H9 (cell line): ENCODE results near the gene SPOCK3. TPM values are rescaled to one million over a fixed set of nuclear protein-coding genes. Genes with fewer than 3 reads are reported as not detected.

Source experiments
- DNase-seq: peaks from one replicate; pipeline ENCODE4 v3.0.0-alpha.2; 2017
- H2AFZ ChIP-seq: one replicate; pipeline ENCODE4 v1.6.1; 2013; ENCODE audit warnings: mild to moderate bottlenecking, low read length, control low read depth, moderate library complexity
- H2AK5ac ChIP-seq: 2 replicates; pipeline ENCODE4 v1.6.1; 2013; ENCODE audit warnings: low read length, control low read depth, mixed read lengths; ENCODE audit not compliant: insufficient read length
- H2BK120ac ChIP-seq: one replicate; pipeline ENCODE4 v1.6.1; 2013; ENCODE audit warnings: low read depth, mild to moderate bottlenecking, low read length, control low read depth, inconsistent platforms; ENCODE audit not compliant: poor library complexity, severe bottlenecking
- H2BK12ac ChIP-seq: 2 replicates; pipeline ENCODE4 v1.6.1; 2013; ENCODE audit warnings: low read length, control low read depth, mixed read lengths, low read depth; ENCODE audit not compliant: insufficient read length
- H2BK15ac ChIP-seq: 2 replicates; pipeline ENCODE4 v1.6.1; 2013; ENCODE audit warnings: low read depth, low read length, control low read depth
- H2BK20ac ChIP-seq: one replicate; pipeline ENCODE4 v1.6.1; 2013; ENCODE audit warnings: low read depth, mild to moderate bottlenecking, low read length, control low read depth, inconsistent platforms; ENCODE audit not compliant: poor library complexity, severe bottlenecking
- H2BK5ac ChIP-seq: 2 replicates; pipeline ENCODE4 v1.6.1; 2013; ENCODE audit warnings: low read length, control low read depth, mixed read lengths; ENCODE audit not compliant: insufficient read length
- H3K14ac ChIP-seq: 2 replicates; pipeline ENCODE4 v1.6.1; 2013; ENCODE audit warnings: low read length, control low read depth; ENCODE audit not compliant: insufficient read depth
- H3K18ac ChIP-seq: 2 replicates; pipeline ENCODE4 v1.6.1; 2013; ENCODE audit warnings: low read depth, mild to moderate bottlenecking, mixed read lengths, low read length, control low read depth; ENCODE audit not compliant: insufficient read length
- H3K23ac ChIP-seq: 2 replicates; pipeline ENCODE4 v1.6.1; 2013; ENCODE audit warnings: low read length, control low read depth, mixed read lengths, low read depth; ENCODE audit not compliant: insufficient read length
- H3K23me2 ChIP-seq: 2 replicates; pipeline ENCODE4 v1.6.1; 2013; ENCODE audit warnings: low read depth, mild to moderate bottlenecking, mixed read lengths, low read length, control low read depth; ENCODE audit not compliant: insufficient read length, poor library complexity, severe bottlenecking
- H3K27ac ChIP-seq: 2 replicates; pipeline ENCODE4 v1.5.1; 2013; ENCODE audit warnings: low read length, control low read depth, mixed read lengths, low read depth; ENCODE audit not compliant: insufficient read length
- H3K27me3 ChIP-seq: 2 replicates; pipeline ENCODE4 v1.6.1; 2013; ENCODE audit warnings: low read length, control low read depth, inconsistent platforms; ENCODE audit not compliant: insufficient read depth
- H3K4ac ChIP-seq: 2 replicates; pipeline ENCODE4 v1.6.1; 2013; ENCODE audit warnings: low read depth, mild to moderate bottlenecking, control low read depth, inconsistent platforms, low read length, moderate library complexity
- H3K4me1 ChIP-seq: 2 replicates; pipeline ENCODE4 v1.6.1; 2013; ENCODE audit warnings: low read length, control low read depth, inconsistent platforms; ENCODE audit not compliant: insufficient read depth
- H3K4me2 ChIP-seq: 2 replicates; pipeline ENCODE4 v1.6.1; 2013; ENCODE audit warnings: low read length, control low read depth, mixed read lengths; ENCODE audit not compliant: insufficient read length, insufficient read depth
- H3K56ac ChIP-seq: 2 replicates; pipeline ENCODE4 v1.6.1; 2013; ENCODE audit warnings: low read depth, mild to moderate bottlenecking, mixed read lengths, low read length, control low read depth; ENCODE audit not compliant: insufficient read length
- H3K79me1 ChIP-seq: 2 replicates; pipeline ENCODE4 v1.6.1; 2013; ENCODE audit warnings: low read depth, mild to moderate bottlenecking, moderate library complexity, low read length, control low read depth, inconsistent platforms; ENCODE audit not compliant: insufficient read depth, poor library complexity, severe bottlenecking
- H3K79me2 ChIP-seq: 2 replicates; pipeline ENCODE4 v1.6.1; 2013; ENCODE audit warnings: low read length, control low read depth, inconsistent platforms; ENCODE audit not compliant: insufficient read depth
- H3K9ac ChIP-seq: 2 replicates; pipeline ENCODE4 v1.6.1; 2013; ENCODE audit warnings: low read length, control low read depth, mixed read lengths; ENCODE audit not compliant: insufficient read length; ENCODE audit errors: extremely low read depth
- H3K9me3 ChIP-seq: one replicate; pipeline ENCODE4 v1.6.1; 2013; ENCODE audit warnings: low read depth, low read length, inconsistent platforms; ENCODE audit not compliant: control insufficient read depth
- H3T11ph ChIP-seq: one replicate; pipeline ENCODE4 v1.6.1; 2013; ENCODE audit warnings: mild to moderate bottlenecking, low read length, control low read depth, inconsistent platforms
- H4K20me1 ChIP-seq: one replicate; pipeline ENCODE4 v1.6.1; 2013; ENCODE audit not compliant: control insufficient read depth, insufficient read length, insufficient read depth
- H4K5ac ChIP-seq: 2 replicates; pipeline ENCODE4 v1.6.1; 2013; ENCODE audit warnings: low read depth, mild to moderate bottlenecking, mixed read lengths, low read length, control low read depth; ENCODE audit not compliant: insufficient read length
- H4K8ac ChIP-seq: replicated peaks from 2 replicates; pipeline ENCODE4 v1.6.1; 2013; ENCODE audit warnings: low read length, control low read depth, mixed read lengths, low read depth; ENCODE audit not compliant: insufficient read length
- H4K91ac ChIP-seq: 2 replicates; pipeline ENCODE4 v1.6.1; 2013; ENCODE audit warnings: low read depth, mild to moderate bottlenecking, moderate library complexity, mixed read lengths, low read length, control low read depth; ENCODE audit not compliant: insufficient read length
- H3K27ac Mint-ChIP-seq, 3 experiments: 2 replicates in 2 of 3; 3 replicates in 1 of 3; pipeline ENCODE4 v1.8.0; 2020 to 2021; ENCODE audit warnings: mixed read lengths in 3 of 3, mild to moderate bottlenecking in 1 of 3, moderate library complexity in 1 of 3
- H3K27me3 Mint-ChIP-seq: 2 replicates; pipeline ENCODE4 v1.8.0; 2021; ENCODE audit warnings: low read depth, mild to moderate bottlenecking, moderate library complexity, mixed read lengths
- H3K36me3 Mint-ChIP-seq, 3 experiments: 2 replicates in 2 of 3; 3 replicates in 1 of 3; pipeline ENCODE4 v1.8.0; 2020 to 2021; ENCODE audit warnings: low read depth in 3 of 3, mixed read lengths in 3 of 3; ENCODE audit not compliant: insufficient read depth in 1 of 3
- H3K4me1 Mint-ChIP-seq, 2 experiments: 2 replicates each; pipeline ENCODE4 v1.8.0; 2020; ENCODE audit warnings: mixed read lengths in 2 of 2
- H3K4me3 Mint-ChIP-seq, 2 experiments: 2 replicates in 1 of 2; 3 replicates in 1 of 2; pipeline ENCODE4 v1.8.0; 2020 to 2021; ENCODE audit warnings: mild to moderate bottlenecking in 2 of 2, mixed read lengths in 2 of 2, moderate library complexity in 1 of 2
- H3K9me3 Mint-ChIP-seq, 2 experiments: 2 replicates in 1 of 2; 3 replicates in 1 of 2; pipeline ENCODE4 v1.8.0; 2020; ENCODE audit warnings: mild to moderate bottlenecking in 2 of 2, mixed read lengths in 2 of 2, moderate library complexity in 1 of 2
- CTCF ChIP-seq: fragments of 200-600 bp; sonication (generic); conservative IDR thresholded peaks from 3 replicates; pipeline ENCODE4 v1.8.0; 2021; ENCODE audit warnings: antibody characterized with exemption, mild to moderate bottlenecking
- whole genome bisulfite sequencing: extraction: QIAGEN DNeasy Blood & Tissue Kit; methylation state at CpG from one replicate; pipeline ENCODE4 v1.1.7; 2013; ENCODE audit warnings: missing lambda C conversion rate, low lambda C conversion rate, mixed read lengths; ENCODE audit not compliant: insufficient read length; ENCODE audit errors: extremely low coverage; 5-methylcytosine and 5-hydroxymethylcytosine counted together
- total RNA-seq: library from RNA; stranded (reverse); gene quantifications from 2 replicates; pipeline ENCODE4 v1.2.1, GENCODE V29; 2021

The SPOCK3 gene
- total RNA-seq, 1 experiment from 2014 or later = 0.28 TPM

GRCh38 chr4:167248271-167248670 is 14.0 kb upstream of the SPOCK3 start:
- no peaks in the 10 kb centered on the region for H3K9me3 Mint-ChIP-seq
- H3K27ac ChIP-seq = no peak overlapping the region
- H3K79me2 ChIP-seq = no peaks in the 10 kb centered on the region
- no peaks in the 10 kb centered on the region for H3K27me3 Mint-ChIP-seq
- no peak overlapping the region for H3K4ac ChIP-seq
- no peak overlapping the region for H2BK20ac ChIP-seq
- H3T11ph ChIP-seq = no peak overlapping the region
- no peaks in the 10 kb centered on the region for H3K27me3 ChIP-seq
- no peak overlapping the region for H3K14ac ChIP-seq
- no peak overlapping the region for H3K23ac ChIP-seq
- H3K4me2 ChIP-seq = no peak overlapping the region
- H2BK15ac ChIP-seq = no peak overlapping the region
- H3K27ac Mint-ChIP-seq = no peak overlapping the region
- H3K4me3 Mint-ChIP-seq = no peak overlapping the region
- no peak overlapping the region for H3K18ac ChIP-seq
- no peaks in the 10 kb centered on the region for H4K20me1 ChIP-seq
- no peak overlapping the region for H2AFZ ChIP-seq
- no peak overlapping the region for H2BK12ac ChIP-seq
- H2BK120ac ChIP-seq = no peak overlapping the region
- H3K23me2 ChIP-seq = no peaks in the 10 kb centered on the region
- no peaks in the 10 kb centered on the region for H3K4me1 Mint-ChIP-seq
- H3K9me3 ChIP-seq = no peaks in the 10 kb centered on the region
- no peak for DNase-seq
- H4K5ac ChIP-seq = no peak overlapping the region
- no peak overlapping the region for H4K91ac ChIP-seq
- no CpG with 5 or more reads among the region's 4 CpGs for whole genome bisulfite sequencing
- H2BK5ac ChIP-seq = no peak overlapping the region
- no peaks in the 10 kb centered on the region for H3K4me1 ChIP-seq
- H3K79me1 ChIP-seq = no peaks in the 10 kb centered on the region
- H3K9ac ChIP-seq = no peak overlapping the region
- H2AK5ac ChIP-seq = no peak overlapping the region
- no peak for TF ChIP-seq CTCF
- no peak overlapping the region for H3K56ac ChIP-seq
- H3K36me3 Mint-ChIP-seq = no peaks in the 10 kb centered on the region
- no peak overlapping the region for H4K8ac ChIP-seq
